H1 (cell line): ENCODE data around the gene NF1. TPM values are rescaled to one million over a fixed set of nuclear protein-coding genes. Genes with fewer than 3 reads are reported as not detected.

Experiments used
- CTCF ChIA-PET: fragments of 300-600 bp; sonication (Branson Sonifier 250); formaldehyde crosslinking; loops from one replicate; lab custom pipeline; 2021; ENCODE audit not compliant: partially characterized antibody; lab: Charles Lee
- POLR2A ChIA-PET: fragments of 300-600 bp; sonication (Branson Sonifier 250); formaldehyde crosslinking; loops from one replicate; lab custom pipeline; 2021; ENCODE audit warnings: inconsistent platforms; ENCODE audit not compliant: partially characterized antibody; lab: Charles Lee
- DNase-seq, 2 experiments: peaks; one replicate each; pipeline versions ENCODE4 v3.0.0 to v3.0.0-alpha.2; 2010 to 2022; ENCODE audit warnings: low spot score in 2 of 2, low read depth in 1 of 2, mixed read lengths in 1 of 2
- FAIRE-seq: peaks from 2 replicates; lab custom pipeline; 2011; peaks lifted over from hg19 to GRCh38; lab: Jason Lieb, UNC
- H2AFZ ChIP-seq: 2 replicates; pipeline ENCODE4 v1.8.1; 2012; ENCODE audit warnings: low read length, inconsistent platforms
- H2AK5ac ChIP-seq: 2 replicates; pipeline ENCODE4 v1.6.1; 2013; ENCODE audit warnings: low read depth, low read length
- H2BK120ac ChIP-seq: replicated peaks from 2 replicates; pipeline ENCODE3; 2013; ENCODE audit warnings: low read depth, low read length, inconsistent platforms
- H2BK12ac ChIP-seq: 2 replicates; pipeline ENCODE4 v1.6.1; 2013; ENCODE audit warnings: low read depth, low read length
- H2BK15ac ChIP-seq: 2 replicates; pipeline ENCODE4 v1.6.1; 2013; ENCODE audit warnings: low read length
- H2BK20ac ChIP-seq: 2 replicates; pipeline ENCODE4 v1.6.1; 2013; ENCODE audit warnings: low read length
- H2BK5ac ChIP-seq: 2 replicates; pipeline ENCODE4 v1.6.1; 2013; ENCODE audit warnings: low read depth, low read length
- H3K14ac ChIP-seq: 2 replicates; pipeline ENCODE4 v1.6.1; 2013; ENCODE audit warnings: inconsistent platforms; ENCODE audit not compliant: insufficient read length
- H3K18ac ChIP-seq: 2 replicates; pipeline ENCODE4 v1.6.1; 2013; ENCODE audit warnings: low read length; ENCODE audit errors: extremely low read depth
- H3K23ac ChIP-seq: 2 replicates; pipeline ENCODE4 v1.6.1; 2013; ENCODE audit warnings: inconsistent platforms; ENCODE audit not compliant: insufficient read length
- H3K23me2 ChIP-seq: 2 replicates; pipeline ENCODE4 v1.6.1; 2013; ENCODE audit warnings: low read depth, low read length
- H3K27ac ChIP-seq: 2 replicates; pipeline ENCODE4 v1.6.1; 2011; ENCODE audit warnings: low read depth, low read length, inconsistent platforms
- H3K27me3 ChIP-seq, 4 experiments: replicated peaks in 1 of 4; 1 replicate in 1 of 4; 2 replicates in 3 of 4; pipeline versions ENCODE4 v1.6.1 to v1.8.1; 2011 to 2013; ENCODE audit warnings: low read length in 3 of 4, mild to moderate bottlenecking in 3 of 4, inconsistent platforms in 2 of 4, mixed read lengths in 2 of 4, moderate library complexity in 1 of 4; ENCODE audit not compliant: control insufficient read depth in 3 of 4, insufficient read depth in 3 of 4; ENCODE audit errors: extremely low read depth in 1 of 4
- H3K36me3 ChIP-seq, 4 experiments: 2 replicates each; pipeline versions ENCODE4 v1.6.1 to v1.8.1; 2011 to 2013; ENCODE audit warnings: mild to moderate bottlenecking in 4 of 4, low read length in 3 of 4, moderate library complexity in 2 of 4, control low read depth in 1 of 4, inconsistent platforms in 1 of 4; ENCODE audit not compliant: insufficient read depth in 4 of 4, control insufficient read depth in 2 of 4
- H3K4ac ChIP-seq: replicated peaks from 2 replicates; pipeline ENCODE3; 2013; ENCODE audit warnings: low read length, low read depth, mixed read lengths, inconsistent platforms; ENCODE audit not compliant: insufficient read length
- H3K4me1 ChIP-seq, 4 experiments: replicated peaks in 1 of 4; 1 replicate in 1 of 4; 2 replicates in 3 of 4; pipeline versions ENCODE4 v1.6.1 to v1.8.1; 2011 to 2013; ENCODE audit warnings: low read length in 3 of 4, inconsistent platforms in 2 of 4, mixed read lengths in 1 of 4; ENCODE audit not compliant: insufficient read depth in 4 of 4, control insufficient read depth in 3 of 4
- H3K4me2 ChIP-seq, 2 experiments: 2 replicates each; pipeline versions ENCODE4 v1.6.1 to v1.8.1; 2011 to 2013; ENCODE audit warnings: low read depth in 2 of 2, low read length in 2 of 2, control low read depth in 1 of 2, inconsistent platforms in 1 of 2, mild to moderate bottlenecking in 1 of 2; ENCODE audit not compliant: insufficient read depth in 1 of 2
- H3K4me3 ChIP-seq, 4 experiments: fragments of 200-600, 300-600 bp in 1 of 4; sonication (generic), shearing (Covaris generic), sonication (Bioruptor Twin) in 1 of 4; 2 replicates each; pipeline versions ENCODE4 v1.5.1 to v1.8.1; 2011 to 2016; ENCODE audit warnings: low read length in 4 of 4, low read depth in 3 of 4, control low read depth in 2 of 4, inconsistent platforms in 2 of 4, mild to moderate bottlenecking in 2 of 4, mixed read lengths in 1 of 4, moderate library complexity in 1 of 4; ENCODE audit not compliant: insufficient read depth in 2 of 4; ENCODE audit errors: extremely low read depth in 1 of 4
- H3K56ac ChIP-seq: replicated peaks from 2 replicates; pipeline ENCODE3; 2013; ENCODE audit warnings: low read depth, mild to moderate bottlenecking, mixed read lengths, low read length, inconsistent platforms; ENCODE audit not compliant: insufficient read length
- H3K79me1 ChIP-seq: 2 replicates; pipeline ENCODE4 v1.6.1; 2013; ENCODE audit warnings: low read depth, low read length, control low read depth
- H3K79me2 ChIP-seq, 2 experiments: 2 replicates each; pipeline versions ENCODE4 v1.6.1 to v1.8.1; 2012 to 2013; ENCODE audit warnings: low read length in 2 of 2, mild to moderate bottlenecking in 2 of 2, inconsistent platforms in 1 of 2; ENCODE audit not compliant: insufficient read depth in 2 of 2, control insufficient read depth in 1 of 2
- H3K9ac ChIP-seq, 4 experiments: replicated peaks in 1 of 4; 1 replicate in 1 of 4; 2 replicates in 3 of 4; pipeline versions ENCODE4 v1.6.1 to v1.8.1; 2011 to 2013; ENCODE audit warnings: low read depth in 3 of 4, low read length in 3 of 4, control low read depth in 2 of 4, mild to moderate bottlenecking in 2 of 4, moderate library complexity in 2 of 4, inconsistent platforms in 1 of 4; ENCODE audit errors: extremely low read depth in 1 of 4
- H3K9me3 ChIP-seq, 2 experiments: 2 replicates each; pipeline versions ENCODE4 v1.6.1 to v1.8.1; 2012 to 2013; ENCODE audit warnings: mild to moderate bottlenecking in 2 of 2, moderate library complexity in 2 of 2, control low read depth in 1 of 2, inconsistent platforms in 1 of 2, low read depth in 1 of 2, low read length in 1 of 2, mixed read lengths in 1 of 2; ENCODE audit not compliant: insufficient read depth in 2 of 2
- H4K20me1 ChIP-seq, 2 experiments: replicated peaks in 1 of 2; 2 replicates each; pipeline versions ENCODE3 to v1.8.1; 2011 to 2013; ENCODE audit warnings: inconsistent platforms in 2 of 2, low read length in 2 of 2, mild to moderate bottlenecking in 1 of 2; ENCODE audit not compliant: insufficient read depth in 2 of 2, control insufficient read depth in 1 of 2
- H4K5ac ChIP-seq: 2 replicates; pipeline ENCODE4 v1.6.1; 2013; ENCODE audit warnings: low read length, low read depth, mixed read lengths, inconsistent platforms; ENCODE audit not compliant: insufficient read length
- H4K8ac ChIP-seq: 2 replicates; pipeline ENCODE4 v1.8.0; 2013; ENCODE audit warnings: mild to moderate bottlenecking, moderate library complexity, low read length, inconsistent platforms; ENCODE audit not compliant: insufficient read depth; ENCODE audit errors: extremely low read depth
- H4K91ac ChIP-seq: replicated peaks from 2 replicates; pipeline ENCODE3; 2013; ENCODE audit warnings: low read length, mixed read lengths, inconsistent platforms; ENCODE audit not compliant: insufficient read length
- SUZ12 ChIP-seq: fragments of 200-600 bp; sonication (generic); IDR thresholded peaks from 2 replicates; pipeline ENCODE4 v1.6.1; 2012; ENCODE audit warnings: mild to moderate bottlenecking, inconsistent platforms, low read length, moderate library complexity, mixed read lengths
- WGBS, 2 experiments: shearing (Covaris generic) in 1 of 2; methylation state at CpG; one replicate each; pipeline versions ENCODE4 v1.1.6 to v1.1.7; 2013 to 2015; ENCODE audit warnings: low lambda C conversion rate in 2 of 2, mixed read lengths in 2 of 2, inconsistent platforms in 1 of 2, low coverage in 1 of 2, missing lambda C conversion rate in 1 of 2; ENCODE audit not compliant: insufficient replicate concordance in 2 of 2, insufficient coverage in 1 of 2, insufficient read length in 1 of 2; ENCODE audit errors: extremely low coverage in 1 of 2, missing lambda C conversion rate in 1 of 2; 5-methylcytosine and 5-hydroxymethylcytosine counted together
- polyA plus RNA-seq, 7 experiments: library from polyadenylated mRNA; depleted of rRNA in 3 of 7; stranded (reverse) in 5 of 7; unstranded in 2 of 7; fragments of >200 nt in 5 of 7; fragments of 200-250 nt in 2 of 7; gene quantifications; 1 replicate in 5 of 7; 2 replicates in 1 of 7; 4 replicates in 1 of 7; pipeline versions ENCODE4 v1.2.1 to v1.2.3, GENCODE V29; 2011 to 2013; ENCODE audit warnings: missing spikeins in 2 of 7, mixed read lengths in 2 of 7
- total RNA-seq: library from RNA; stranded (reverse); fragmentation: NEBNext Ultra II Directional; extraction: Animal tissue kit (Norgen Biotek cat#: 25700); gene quantifications from 2 replicates; pipeline ENCODE4 v1.2.1, GENCODE V29; 2021

NF1 gene
- total and polyA plus RNA-seq, 2 of the 8 experiments (the other 6 are each of a cell fraction or from before 2014, with no cell fraction given) = 19.3 to 29.6 TPM

- 0 out of 2 replicates have a peak overlapping the region, but pooled peaks have one; percentile 13 for H2BK5ac ChIP-seq
- 73% methylated on average over 4 of the region's 4 CpGs; no CpG with 5 or more reads in 1 of the 2 experiments for WGBS, 2 experiments
- no peaks in the 10 kb centered on the region for H3K23me2 ChIP-seq
These were observed 16.5 kb upstream of the NF1 start for GRCh38 chr17:31078290-31078689.

More at GRCh38 chr17:31078290-31078689, 16.5 kb upstream of the NF1 start:
- Histone ChIP-seq H2BK20ac (no peak overlapping the region), H2BK15ac (no peak overlapping the region), H2BK12ac (no peak overlapping the region), H3K23ac (no peak overlapping the region), H4K5ac (no peak overlapping the region), H2AK5ac (no peak overlapping the region), H2AFZ (no peak overlapping the region), H3K4me1 (peaks cover 0 to 7% (median 2%) of the 10 kb centered on the region in 4 experiments; a peak in 3 of 7 replicates), H3K56ac (no peak overlapping the region), H3K4me2 (no peak overlapping the region), H4K8ac (no peak overlapping the region), H3K18ac (no peak overlapping the region), H3K27me3 (no peaks in the 10 kb centered on the region), H3K4ac (no peak overlapping the region), H4K20me1 (no peaks in the 10 kb centered on the region), H3K9me3 (no peaks in the 10 kb centered on the region), H4K91ac (no peak overlapping the region), H3K27ac (no peak overlapping the region), H3K79me1 (no peaks in the 10 kb centered on the region), H3K36me3 (no peaks in the 10 kb centered on the region), H3K4me3 (no peak overlapping the region), H3K14ac (no peak overlapping the region), H3K9ac (no peak overlapping the region), H3K79me2 (no peaks in the 10 kb centered on the region), H2BK120ac (no peak overlapping the region)
- FAIRE-seq (no peak), DNase-seq (no peak)
- TF ChIP-seq SUZ12 = no peak
- ChIA-PET POLR2A (no interaction called here), CTCF (interaction anchor here (0.9 to 2.6 kb wide), 5 partner anchors 9 to 24 kb away, joined by 3 to 12 read pairs (median 5); no protein-coding TSS in a partner anchor)
